HG03378 (cell line): ENCODE results near the gene PLA2G2D.

ENCODE experiments used
- ATAC-seq: cut with Tn5 transposase; IDR thresholded peaks from one replicate; pipeline ENCODE4 v1.9.1; 2021; ENCODE audit warnings: mild to moderate bottlenecking, moderate library complexity; ENCODE audit not compliant: unreplicated experiment

The PLA2G2D gene

DNA sequence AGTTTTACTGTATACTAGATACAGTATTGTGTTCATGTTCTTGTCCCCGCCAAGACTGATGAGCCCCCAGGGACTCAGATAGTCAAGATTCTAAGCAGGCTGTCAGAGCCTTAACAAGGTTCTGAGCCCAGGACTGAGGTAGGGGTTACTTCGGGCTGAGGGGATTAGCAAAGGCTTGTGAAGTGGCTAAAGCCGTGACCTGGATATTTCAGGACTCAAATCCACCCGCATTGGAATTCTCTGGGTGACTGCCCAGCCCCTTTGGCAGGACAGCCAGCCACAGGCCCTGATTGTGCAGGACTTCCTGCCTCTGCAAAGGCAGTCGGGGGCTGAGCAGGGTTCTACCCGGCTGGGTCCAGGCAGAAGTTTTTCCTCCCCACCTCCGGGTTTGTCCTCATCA, 49.5 kb downstream of the PLA2G2D start, which contains the start of gene PLA2G5:
PLA2G5 (plus strand) TSS at position 321 of the 400 bp plus-strand sequence. CDS start 14,637 bp downstream, outside the sequence.
- ATAC-seq, result no peak

GRCh38 chr1:20068722-20069121, 50.6 kb downstream of the PLA2G2D start:
- no peak for ATAC-seq

DNA sequence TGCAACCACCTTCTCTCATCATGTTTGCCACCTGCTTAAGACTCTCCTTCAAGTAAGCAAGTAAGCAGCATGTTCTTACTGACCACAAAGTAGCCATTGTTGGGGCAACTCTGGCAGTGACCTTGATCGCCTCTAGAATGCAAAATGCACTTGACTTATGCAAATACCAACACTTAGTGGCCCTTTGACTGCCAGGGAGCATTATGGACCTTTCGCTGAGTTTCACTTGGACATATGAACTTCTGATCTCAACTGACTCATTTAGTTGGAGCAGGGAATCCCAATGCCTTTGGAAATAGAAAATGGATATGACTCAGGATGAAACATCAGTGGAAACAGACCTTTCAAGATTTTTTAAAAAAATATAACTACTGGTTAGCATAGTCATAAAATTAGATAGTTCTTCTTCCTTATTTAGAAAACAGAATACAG, 55.5 kb downstream of the PLA2G2D start:
- ATAC-seq, result no peak
